COLO668 (cell line): ENCODE measurements around the gene SSTR4.
"Not testable (repeated sequence)": the region's sequence is repeated elsewhere in the genome, so short reads cannot be mapped to it uniquely, and the experiment has no call there.

Experiments
- DNase-seq: peaks from one replicate; lab custom pipeline; 2025; ENCODE audit not compliant: unreplicated experiment; lab: John Stamatoyannopoulos, UW

Gene SSTR4

GRCh38 chr20:23017516-23017915 lies 17.6 kb upstream of the SSTR4 start:
- DNase-seq = no peak

DNA sequence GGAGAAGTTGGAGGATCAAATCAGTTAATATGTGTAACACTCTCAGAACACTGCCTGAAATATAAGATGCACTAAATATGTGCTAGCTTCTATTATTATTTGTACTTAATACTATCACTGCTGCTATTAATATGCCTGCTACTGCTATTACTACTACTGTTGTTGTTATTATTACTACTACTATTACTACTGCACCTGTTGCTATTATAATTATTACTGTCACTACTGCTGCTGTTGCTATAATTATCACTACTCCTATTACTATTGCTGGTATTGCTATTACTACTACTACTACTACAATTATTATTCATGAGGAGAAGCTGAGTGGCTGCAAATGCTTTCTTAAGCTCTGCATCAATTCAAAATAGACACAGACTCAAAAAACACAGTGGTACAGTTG lies 16.7 kb upstream of the SSTR4 start:
- DNase-seq = no peak

GRCh38 chr20:23018941-23019340 lies 16.2 kb upstream of the SSTR4 start:
- no peak for DNase-seq

- DNase-seq = no peak
Measured at GRCh38 chr20:23019403-23019802, 15.7 kb upstream of the SSTR4 start.

DNA sequence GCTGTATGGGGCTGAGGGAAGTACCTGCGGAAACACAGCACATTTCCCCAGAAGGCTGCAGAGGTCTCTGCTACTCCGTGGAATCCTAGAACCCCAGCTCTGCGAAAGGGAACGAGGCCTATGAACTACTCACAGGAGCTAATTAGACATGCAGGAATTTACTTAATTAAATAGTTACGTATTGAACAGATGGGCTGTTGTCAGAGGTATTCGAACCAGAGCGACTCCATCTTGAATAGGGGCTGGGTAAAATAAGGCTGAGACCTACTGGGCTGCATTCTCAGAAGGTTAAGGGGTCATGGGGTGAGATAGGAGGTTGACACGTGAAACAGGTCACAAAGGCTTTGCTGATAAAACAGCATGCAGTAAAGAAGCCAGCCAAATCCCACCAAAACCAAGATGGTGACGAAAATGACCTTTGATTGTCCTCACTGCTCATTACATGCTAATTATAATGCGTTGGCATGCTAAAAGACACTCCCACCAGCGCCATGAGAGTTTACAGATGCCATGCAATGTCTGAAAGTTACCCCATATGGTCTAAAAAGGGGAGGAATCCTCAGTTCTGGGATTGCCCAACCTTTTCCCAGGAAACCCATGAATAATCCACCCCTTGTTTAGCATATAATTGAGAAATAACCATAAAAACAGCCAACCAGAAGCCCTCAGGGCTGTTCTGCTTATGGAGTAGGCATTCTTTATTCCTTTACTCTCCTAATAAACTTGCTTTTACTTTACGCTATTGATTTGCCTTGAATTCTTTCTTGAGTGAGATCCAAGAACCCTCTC lies 14.7 kb upstream of the SSTR4 start:
- DNase-seq = no peak

DNA sequence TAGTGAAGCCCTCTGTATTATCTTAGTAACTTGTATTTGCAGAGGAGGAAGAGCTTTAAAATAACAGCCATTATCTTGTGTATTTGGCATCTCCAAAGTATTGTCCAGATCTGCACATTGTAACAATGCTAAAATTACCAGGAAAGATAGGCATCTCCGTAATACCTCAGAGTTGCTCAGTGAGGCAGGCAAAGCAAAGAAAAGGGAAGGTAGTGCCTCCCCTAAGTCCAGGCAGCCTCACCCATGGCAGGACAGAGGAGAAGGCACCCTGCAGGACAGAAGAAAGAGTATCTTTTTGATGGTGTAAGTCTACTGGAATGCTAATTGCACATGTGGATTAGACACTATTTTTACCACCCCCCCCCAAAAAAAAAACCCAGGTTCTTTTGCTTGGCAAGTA lies 13.6 kb upstream of the SSTR4 start:
- DNase-seq = no peak

- no peak for DNase-seq
Measured at GRCh38 chr20:23021951-23022350, 13.2 kb upstream of the SSTR4 start.

GRCh38 chr20:23022849-23023248 lies 12.3 kb upstream of the SSTR4 start:
- no peak for DNase-seq

DNA sequence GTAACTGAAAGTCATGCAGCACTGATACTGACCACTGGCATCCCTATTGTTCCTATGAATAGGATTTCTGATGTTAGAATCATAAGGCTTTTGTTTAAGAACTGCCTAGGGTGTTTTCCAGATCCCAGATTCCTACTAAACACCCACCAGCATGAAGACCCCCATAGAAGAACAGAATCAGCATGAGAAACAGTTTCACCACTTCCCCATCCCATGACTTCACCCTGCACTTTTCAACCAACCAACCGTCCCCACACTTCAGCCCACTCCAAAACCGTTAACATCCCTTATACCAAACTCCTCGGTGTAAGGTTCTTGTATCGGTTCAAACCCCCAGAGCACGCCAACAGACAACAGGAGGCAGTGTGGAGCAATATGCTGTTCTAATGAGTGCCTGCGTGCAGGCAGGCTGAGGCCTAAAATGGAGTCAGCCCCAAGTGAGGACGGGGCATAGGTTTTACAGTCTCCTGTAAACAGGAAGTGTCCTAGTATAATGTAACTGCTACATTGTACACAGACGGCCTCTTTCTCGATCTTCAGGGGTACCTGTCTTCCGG lies 11.4 kb upstream of the SSTR4 start:
- DNase-seq = no peak

GRCh38 chr20:23024701-23025100 lies 10.4 kb upstream of the SSTR4 start:
- DNase-seq = no peak

DNA sequence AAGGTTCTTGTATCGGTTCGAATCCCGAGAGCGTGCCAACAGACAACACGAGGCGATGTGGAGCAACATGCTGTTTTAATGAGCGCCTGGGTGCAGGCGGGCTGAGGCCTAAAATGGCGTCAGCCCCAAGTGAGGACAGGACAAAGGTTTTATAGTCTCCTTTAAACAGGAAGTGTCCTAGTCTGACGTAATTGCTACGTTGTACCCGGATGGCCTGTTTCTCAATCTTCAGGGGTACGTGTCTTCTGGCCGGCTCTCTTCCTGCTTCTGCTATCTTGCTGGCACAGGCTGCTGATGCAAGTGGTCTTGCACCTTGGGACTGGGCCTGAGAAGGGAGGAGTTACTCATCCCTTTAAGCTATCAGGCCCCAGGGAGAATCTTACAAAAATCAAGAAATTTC lies 9.6 kb upstream of the SSTR4 start:
- not testable (repeated sequence) for DNase-seq

GRCh38 chr20:23027721-23028120 lies 7.4 kb upstream of the SSTR4 start:
- no peak for DNase-seq

- DNase-seq = no peak
Measured at GRCh38 chr20:23028392-23028791, 6.7 kb upstream of the SSTR4 start.

DNA sequence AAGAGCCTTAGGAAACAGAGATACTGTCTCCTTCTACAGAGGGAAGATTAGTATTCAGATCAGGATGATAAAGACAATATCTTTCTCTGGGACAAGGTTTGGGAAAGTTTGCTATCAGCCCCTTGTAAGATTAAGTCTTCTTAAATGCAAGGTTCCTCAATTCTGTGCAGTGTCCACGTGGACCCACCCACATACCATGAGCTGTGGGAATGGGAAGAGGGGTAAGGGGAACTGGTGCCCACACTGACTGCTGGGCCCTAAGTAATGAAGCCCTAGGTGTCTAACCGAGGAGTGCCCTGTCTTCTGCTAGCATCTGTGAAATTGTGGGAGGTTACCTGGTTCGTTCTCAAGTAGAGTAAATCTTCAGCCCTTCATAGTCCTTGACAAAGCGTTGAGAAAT lies 5.8 kb upstream of the SSTR4 start:
- no peak for DNase-seq

GRCh38 chr20:23031346-23031745 lies 3.8 kb upstream of the SSTR4 start:
- DNase-seq = no peak

DNA sequence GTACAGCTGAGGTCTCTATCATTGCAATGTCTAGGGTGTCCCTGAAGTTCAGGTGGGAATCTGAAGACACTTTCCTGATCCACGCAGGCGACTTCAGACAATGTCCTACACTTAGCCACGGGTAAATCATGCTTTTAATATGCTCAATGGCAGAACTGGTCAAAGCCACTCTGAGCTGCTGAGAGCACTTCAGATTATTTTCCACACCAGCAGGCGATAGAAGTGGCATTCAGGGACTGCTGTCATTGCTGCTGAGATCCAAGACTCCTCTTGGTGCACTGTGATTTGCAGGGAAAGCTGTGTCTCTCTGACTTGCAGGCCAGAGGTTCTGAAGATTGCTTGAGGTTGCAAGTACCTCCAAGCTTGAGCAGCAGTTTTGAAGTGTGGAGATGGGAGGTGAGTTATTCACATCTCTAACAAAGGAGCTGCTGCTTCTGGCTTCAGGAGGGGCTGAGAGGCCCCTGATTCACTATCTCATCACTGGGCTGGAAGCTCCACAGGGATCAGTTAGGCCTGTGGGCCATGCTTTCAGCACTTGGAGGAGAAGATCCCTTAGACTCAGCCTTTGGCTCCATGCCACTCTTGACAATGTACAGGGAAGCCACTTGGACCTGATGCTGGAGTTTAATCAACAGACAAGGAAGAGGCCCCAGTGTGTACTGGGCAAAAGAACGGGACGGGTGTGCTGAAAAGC lies 2.9 kb upstream of the SSTR4 start:
- no peak for DNase-seq

DNA sequence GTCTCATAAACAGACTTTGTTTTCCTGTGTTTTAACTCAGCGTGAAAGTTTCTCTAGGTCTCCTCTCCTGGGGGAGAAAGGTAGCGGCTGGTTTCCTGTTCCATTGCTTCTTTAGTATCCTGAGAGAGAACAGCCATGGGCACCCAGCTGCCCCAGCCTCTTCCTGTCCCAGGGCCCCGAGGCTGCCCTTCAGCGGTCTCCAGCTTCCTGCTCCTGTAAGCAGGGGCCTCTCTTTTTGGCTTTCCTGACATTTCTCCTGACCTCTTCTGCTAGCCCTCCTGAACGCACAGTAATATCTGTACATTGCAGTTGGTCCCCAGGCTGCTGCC lies 2.4 kb upstream of the SSTR4 start:
- no peak for DNase-seq

- no peak for DNase-seq
Measured at GRCh38 chr20:23033918-23034317, 1.2 kb upstream of the SSTR4 start.

DNA sequence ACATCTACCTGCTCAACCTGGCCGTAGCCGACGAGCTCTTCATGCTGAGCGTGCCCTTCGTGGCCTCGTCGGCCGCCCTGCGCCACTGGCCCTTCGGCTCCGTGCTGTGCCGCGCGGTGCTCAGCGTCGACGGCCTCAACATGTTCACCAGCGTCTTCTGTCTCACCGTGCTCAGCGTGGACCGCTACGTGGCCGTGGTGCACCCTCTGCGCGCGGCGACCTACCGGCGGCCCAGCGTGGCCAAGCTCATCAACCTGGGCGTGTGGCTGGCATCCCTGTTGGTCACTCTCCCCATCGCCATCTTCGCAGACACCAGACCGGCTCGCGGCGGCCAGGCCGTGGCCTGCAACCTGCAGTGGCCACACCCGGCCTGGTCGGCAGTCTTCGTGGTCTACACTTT lies 619 bp downstream of the SSTR4 start:
- DNase-seq = no peak

GRCh38 chr20:23036371-23036770 lies 1.3 kb downstream of the SSTR4 start:
- no peak for DNase-seq

GRCh38 chr20:23037017-23037481 lies 1.9 kb downstream of the SSTR4 start:
- DNase-seq = no peak

GRCh38 chr20:23039136-23039875 lies 4.2 kb downstream of the SSTR4 start:
- no peak for DNase-seq
